Measurements from ENCODE around the gene CLPTM1L.
"Not testable (repeated sequence)": the region's sequence is repeated elsewhere in the genome, so short reads cannot be mapped to it uniquely, and the experiment has no call there.

The CLPTM1L gene

DNA sequence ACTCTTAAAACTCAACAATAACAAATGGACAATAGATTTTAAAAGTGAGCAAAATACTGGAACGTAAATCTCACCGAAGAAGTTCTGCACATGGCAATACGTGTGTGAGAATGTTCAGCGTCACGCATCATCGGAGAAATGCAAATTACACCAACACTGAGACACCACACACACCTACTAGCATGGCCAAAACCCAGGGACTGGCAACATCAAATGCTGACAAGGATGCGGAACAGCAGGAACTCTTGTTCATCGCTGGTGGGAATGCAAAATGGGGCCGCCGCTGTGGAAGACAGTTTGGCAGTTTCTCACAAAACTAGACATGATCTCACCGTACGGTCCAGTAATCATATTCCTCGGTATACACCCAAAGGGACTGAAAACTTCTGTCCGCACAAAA is 21.6 kb upstream of the CLPTM1L start:
- no peak for TF ChIP-seq ZFX (IDR thresholded peaks at IDR 0.05; ENCODE audit: borderline replicate concordance)
- TF ChIP-seq, protein P1, sequence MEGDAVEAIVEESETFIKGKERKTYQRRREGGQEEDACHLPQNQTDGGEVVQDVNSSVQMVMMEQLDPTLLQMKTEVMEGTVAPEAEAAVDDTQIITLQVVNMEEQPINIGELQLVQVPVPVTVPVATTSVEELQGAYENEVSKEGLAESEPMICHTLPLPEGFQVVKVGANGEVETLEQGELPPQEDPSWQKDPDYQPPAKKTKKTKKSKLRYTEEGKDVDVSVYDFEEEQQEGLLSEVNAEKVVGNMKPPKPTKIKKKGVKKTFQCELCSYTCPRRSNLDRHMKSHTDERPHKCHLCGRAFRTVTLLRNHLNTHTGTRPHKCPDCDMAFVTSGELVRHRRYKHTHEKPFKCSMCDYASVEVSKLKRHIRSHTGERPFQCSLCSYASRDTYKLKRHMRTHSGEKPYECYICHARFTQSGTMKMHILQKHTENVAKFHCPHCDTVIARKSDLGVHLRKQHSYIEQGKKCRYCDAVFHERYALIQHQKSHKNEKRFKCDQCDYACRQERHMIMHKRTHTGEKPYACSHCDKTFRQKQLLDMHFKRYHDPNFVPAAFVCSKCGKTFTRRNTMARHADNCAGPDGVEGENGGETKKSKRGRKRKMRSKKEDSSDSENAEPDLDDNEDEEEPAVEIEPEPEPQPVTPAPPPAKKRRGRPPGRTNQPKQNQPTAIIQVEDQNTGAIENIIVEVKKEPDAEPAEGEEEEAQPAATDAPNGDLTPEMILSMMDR (IDR thresholded peaks at IDR 0.05), result no peak
- no peak overlapping the region for H3K27ac ChIP-seq

DNA sequence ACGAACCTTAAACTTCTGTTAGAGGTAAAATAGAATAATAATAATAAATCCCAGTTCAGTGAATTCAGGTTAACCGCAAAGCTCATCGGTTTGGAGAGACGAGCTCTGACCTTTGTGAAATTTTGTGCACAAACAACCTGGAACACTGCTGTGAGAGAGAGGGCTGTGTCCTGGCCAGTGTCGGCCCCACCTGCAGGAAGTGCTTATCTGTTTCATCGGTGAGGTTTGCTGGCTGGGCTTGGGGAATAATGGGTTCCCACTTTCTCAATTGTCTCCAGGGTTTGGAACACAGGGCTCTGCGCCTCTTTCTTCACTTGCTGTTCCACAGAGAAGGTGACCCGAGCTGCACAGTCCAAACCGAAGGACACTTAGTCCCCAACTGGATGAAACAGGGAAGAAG is 19.3 kb upstream of the CLPTM1L start:
- H3K27ac ChIP-seq, result no peak overlapping the region
- no peak for TF ChIP-seq ZFX (IDR thresholded peaks at IDR 0.05; ENCODE audit: borderline replicate concordance)
- TF ChIP-seq, protein P1 (IDR thresholded peaks at IDR 0.05), result no peak

DNA sequence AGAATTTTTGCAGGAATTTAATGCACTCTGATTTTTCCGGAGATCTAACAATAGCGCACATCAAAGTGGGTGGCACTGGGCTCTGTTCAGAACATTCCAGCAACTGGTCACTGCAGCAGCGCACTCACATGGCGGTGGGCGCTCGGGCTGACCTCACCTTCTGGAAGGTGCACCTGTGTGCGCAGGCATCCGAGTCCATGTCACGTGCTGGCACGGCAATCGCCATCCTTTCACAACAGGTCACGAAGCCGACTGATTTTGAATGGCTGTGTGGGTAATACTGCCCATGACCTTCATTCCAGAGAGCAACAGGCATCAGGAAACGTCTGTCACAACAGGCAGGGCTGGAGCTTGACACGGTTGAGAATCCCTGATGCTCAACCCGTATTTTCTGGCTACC is 18.7 kb upstream of the CLPTM1L start:
- no peak overlapping the region for H3K27ac ChIP-seq
- TF ChIP-seq ZFX (IDR thresholded peaks at IDR 0.05; ENCODE audit: borderline replicate concordance), result no peak
- TF ChIP-seq, protein P1 (IDR thresholded peaks at IDR 0.05), result no peak

DNA sequence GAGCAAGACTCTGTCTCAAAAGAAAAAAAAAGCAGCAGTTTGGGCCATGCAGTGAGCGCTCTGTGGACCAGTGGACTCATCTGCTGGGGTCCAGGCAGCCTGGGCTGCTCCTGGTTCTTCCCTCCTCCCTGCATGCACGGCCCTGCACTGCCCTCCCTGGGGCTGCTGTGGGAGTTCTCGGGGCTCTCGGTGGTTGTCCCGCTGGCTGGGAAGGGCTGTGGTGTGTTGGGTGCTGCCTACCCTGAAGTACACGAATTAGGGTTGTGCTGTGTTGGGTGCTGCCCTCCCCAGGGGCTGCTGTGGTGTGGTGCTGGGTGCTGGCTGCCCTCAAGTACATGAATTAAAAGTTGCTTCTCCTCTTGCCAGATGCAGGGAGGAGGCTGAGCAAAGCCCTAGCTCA is 18.3 kb upstream of the CLPTM1L start:
- no peak overlapping the region for H3K27ac ChIP-seq
- TF ChIP-seq, protein P1 (IDR thresholded peaks at IDR 0.05), result 0 out of 2 replicates have a peak, but pooled peaks have one; percentile 4
- TF ChIP-seq ZFX (IDR thresholded peaks at IDR 0.05; ENCODE audit: borderline replicate concordance), result no peak

- H3K27ac ChIP-seq, result no peak overlapping the region
- TF ChIP-seq, protein P1 (IDR thresholded peaks at IDR 0.05), result no peak
These were observed 17.5 kb upstream of the CLPTM1L start for GRCh38 chr5:1362242-1363015.

DNA sequence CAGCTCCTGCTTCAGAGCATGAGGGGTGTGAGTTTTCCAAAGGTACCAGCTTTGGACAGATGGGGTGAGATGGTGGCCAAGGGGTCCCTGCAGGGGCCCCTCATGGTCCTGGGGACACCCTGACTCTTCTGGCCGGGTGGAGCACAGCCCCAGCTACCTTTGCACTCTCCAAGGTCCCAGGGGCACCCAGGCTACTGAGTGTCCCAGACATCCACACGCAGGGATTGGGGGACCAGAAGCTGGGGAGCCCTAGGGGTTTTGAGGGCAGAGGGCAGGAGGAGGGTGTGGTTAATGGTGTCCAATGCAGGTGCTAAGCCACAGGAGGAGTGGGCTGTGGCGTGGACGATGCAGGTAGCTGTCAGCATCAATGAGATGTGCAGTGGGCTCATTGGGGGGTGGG is 16.0 kb upstream of the CLPTM1L start:
- TF ChIP-seq, protein P1 (IDR thresholded peaks at IDR 0.05), result no peak
- no peak for TF ChIP-seq ZFX (IDR thresholded peaks at IDR 0.05; ENCODE audit: borderline replicate concordance)
- H3K27ac ChIP-seq, result no peak overlapping the region

- H3K27ac ChIP-seq, result not testable (repeated sequence)
These were observed 15.5 kb upstream of the CLPTM1L start for GRCh38 chr5:1360367-1360766.

- no peak for TF ChIP-seq ZFX (IDR thresholded peaks at IDR 0.05; ENCODE audit: borderline replicate concordance)
- TF ChIP-seq, protein P1 (IDR thresholded peaks at IDR 0.05), result no peak
- no peak overlapping the region for H3K27ac ChIP-seq
These were observed 14.8 kb upstream of the CLPTM1L start for GRCh38 chr5:1359713-1360112.
